ENCODE data around the gene POU2F1.

DNA sequence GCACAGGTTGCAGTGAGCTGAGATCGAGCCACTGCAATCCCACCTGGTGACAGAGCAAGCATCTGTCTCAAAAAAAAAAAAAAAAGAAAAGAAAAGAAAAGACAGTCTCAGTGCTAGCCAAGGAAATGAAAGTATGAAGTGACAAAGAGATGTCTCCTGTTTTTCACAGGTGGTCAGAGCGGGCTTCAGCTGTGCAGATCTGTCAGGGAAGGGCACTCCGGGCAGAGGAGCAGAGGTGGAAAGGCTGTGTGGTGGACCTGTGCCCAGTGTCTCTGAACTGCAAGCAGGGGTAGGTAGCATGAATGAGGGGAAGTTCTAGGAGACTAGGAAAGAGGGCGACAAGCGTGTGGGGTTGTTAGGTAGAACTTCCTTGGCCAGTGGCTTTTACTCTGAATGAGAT, 230.2 kb downstream of the POU2F1 start:
- TF ChIP-seq CTCF (IDR thresholded peaks at IDR 0.05; ENCODE audit: low read depth, low read length, missing input control), result no peak
- TF ChIP-seq SP1 (IDR thresholded peaks at IDR 0.05), result no peak
- TF ChIP-seq JUND (IDR thresholded peaks at IDR 0.05), result no peak
